ENCODE data around the gene HSF4.

- TF ChIP-seq CTCF (IDR thresholded peaks at IDR 0.05; ENCODE audit: insufficient read depth, low read length) (no peak), POLR2AphosphoS5 (IDR thresholded peaks at IDR 0.05; ENCODE audit: low read depth) (no peak), GABPA (IDR thresholded peaks at IDR 0.05; ENCODE audit: low read depth) (no peak), REST (IDR thresholded peaks at IDR 0.05; ENCODE audit: insufficient replicate concordance, low read depth) (no peak)
These were observed 45.0 kb downstream of the HSF4 start for GRCh38 chr16:67209565-67209964.
